Panc1 (cell line): ENCODE results near the gene TEDC1. TPM values are rescaled to one million over a fixed set of nuclear protein-coding genes. Genes with fewer than 3 reads are reported as not detected.

Experiments
- ATAC-seq: fragments of 200-7000 bp; cut with Tn5 transposase; 2 replicates; pipeline ENCODE4 v1.9.1; 2020; ENCODE audit warnings: mild to moderate bottlenecking, moderate library complexity
- BruUV-seq: library from RNA; stranded (reverse); fragments of 400-500 nt; replicated peaks from 2 replicates; lab custom pipeline; 2021; lab: Mats Ljungman, UMichigan
- CTCF ChIA-PET: fragments of 300-600 bp; sonication (Branson Sonifier 250); formaldehyde crosslinking; loops from one replicate; lab custom pipeline; 2022; ENCODE audit warnings: antibody characterized with exemption; lab: Charles Lee
- POLR2A ChIA-PET: fragments of 300-600 bp; sonication (Branson Sonifier 250); formaldehyde crosslinking; loops from one replicate; lab custom pipeline; 2022; ENCODE audit warnings: antibody characterized with exemption; lab: Charles Lee
- DNase-seq: peaks from one replicate; pipeline ENCODE4 v3.0.0-alpha.2; 2010; ENCODE audit warnings: low read depth, low spot score
- H3K27ac ChIP-seq: 2 replicates; pipeline ENCODE4 v1.5.1; 2011; ENCODE audit warnings: mild to moderate bottlenecking, low read length, inconsistent platforms
- H3K27me3 ChIP-seq: fragments of 200-500 bp; sonication (Bioruptor generic); 2 replicates; pipeline ENCODE4 v1.6.0; 2014; ENCODE audit warnings: low read length, inconsistent platforms; ENCODE audit not compliant: control insufficient read depth, insufficient read depth
- H3K36me3 ChIP-seq: fragments of 200-500 bp; sonication (Bioruptor generic); 2 replicates; pipeline ENCODE4 v1.5.1; 2014; ENCODE audit warnings: inconsistent platforms, mild to moderate bottlenecking, low read length, moderate library complexity; ENCODE audit not compliant: control insufficient read depth, insufficient read depth
- H3K4me1 ChIP-seq: 2 replicates; pipeline ENCODE4 v1.5.1; 2011; ENCODE audit warnings: inconsistent platforms, mild to moderate bottlenecking, low read length, moderate library complexity; ENCODE audit not compliant: control insufficient read depth, insufficient read depth
- H3K4me3 ChIP-seq, 2 experiments: 2 replicates each; pipeline ENCODE4 v1.5.1; 2011 to 2012; ENCODE audit warnings: low read depth in 2 of 2, low read length in 2 of 2, mild to moderate bottlenecking in 2 of 2, inconsistent platforms in 1 of 2, moderate library complexity in 1 of 2
- H3K9me3 ChIP-seq: fragments of 200-500 bp; sonication (Bioruptor generic); 2 replicates; pipeline ENCODE4 v1.5.1; 2014; ENCODE audit warnings: low read depth, mild to moderate bottlenecking, inconsistent platforms, low read length, moderate library complexity; ENCODE audit not compliant: control insufficient read depth, insufficient read depth
- POLR2AphosphoS5 ChIP-seq: IDR thresholded peaks from 2 replicates; pipeline ENCODE4 v1.6.1; 2012; ENCODE audit warnings: mild to moderate bottlenecking, low read depth, low read length, moderate library complexity
- SIN3A ChIP-seq: IDR thresholded peaks from 2 replicates; pipeline ENCODE4 v1.6.1; 2012; ENCODE audit warnings: low read depth, mild to moderate bottlenecking, low read length, moderate library complexity, borderline replicate concordance; ENCODE audit not compliant: insufficient read depth
- TCF7L2 ChIP-seq: IDR thresholded peaks from 2 replicates; pipeline ENCODE4 v1.6.1; 2011; ENCODE audit warnings: mild to moderate bottlenecking, low read depth, low read length, inconsistent platforms
- in situ Hi-C: cut with HindIII; loops from 2 replicates; pipeline ENCODE4 v1.10.0; 2016; ENCODE audit warnings: low sequenced_read_pairs, low pct_unique_long_range_greater_than_20kb
- intact Hi-C: fragments of 100-400 bp; cut with micrococcal nuclease; formaldehyde crosslinking; loops from one replicate; pipeline ENCODE4 v1.10.0; 2022; ENCODE audit not compliant: unreplicated experiment
- total RNA-seq: library from RNA; stranded (reverse); gene quantifications from one replicate; pipeline ENCODE4 v1.2.1, GENCODE V29; 2021; ENCODE audit not compliant: unreplicated experiment
- TF ChIP-seq, protein P1 (sequence below), 2 experiments: IDR thresholded peaks; 2 replicates each; pipeline ENCODE4 v1.6.1; 2011 to 2012; ENCODE audit warnings: low read depth in 2 of 2, control low read depth in 1 of 2, low read length in 1 of 2, mild to moderate bottlenecking in 1 of 2, moderate library complexity in 1 of 2; ENCODE audit not compliant: insufficient read depth in 1 of 2
- TF ChIP-seq, protein P2 (sequence below): fragments of 450-650 bp; IDR thresholded peaks from 2 replicates; pipeline ENCODE4 v1.5.1; 2017; ENCODE audit warnings: mild to moderate bottlenecking

Gene TEDC1
- total RNA-seq, 1 experiment from 2014 or later: 47.8 TPM

DNA sequence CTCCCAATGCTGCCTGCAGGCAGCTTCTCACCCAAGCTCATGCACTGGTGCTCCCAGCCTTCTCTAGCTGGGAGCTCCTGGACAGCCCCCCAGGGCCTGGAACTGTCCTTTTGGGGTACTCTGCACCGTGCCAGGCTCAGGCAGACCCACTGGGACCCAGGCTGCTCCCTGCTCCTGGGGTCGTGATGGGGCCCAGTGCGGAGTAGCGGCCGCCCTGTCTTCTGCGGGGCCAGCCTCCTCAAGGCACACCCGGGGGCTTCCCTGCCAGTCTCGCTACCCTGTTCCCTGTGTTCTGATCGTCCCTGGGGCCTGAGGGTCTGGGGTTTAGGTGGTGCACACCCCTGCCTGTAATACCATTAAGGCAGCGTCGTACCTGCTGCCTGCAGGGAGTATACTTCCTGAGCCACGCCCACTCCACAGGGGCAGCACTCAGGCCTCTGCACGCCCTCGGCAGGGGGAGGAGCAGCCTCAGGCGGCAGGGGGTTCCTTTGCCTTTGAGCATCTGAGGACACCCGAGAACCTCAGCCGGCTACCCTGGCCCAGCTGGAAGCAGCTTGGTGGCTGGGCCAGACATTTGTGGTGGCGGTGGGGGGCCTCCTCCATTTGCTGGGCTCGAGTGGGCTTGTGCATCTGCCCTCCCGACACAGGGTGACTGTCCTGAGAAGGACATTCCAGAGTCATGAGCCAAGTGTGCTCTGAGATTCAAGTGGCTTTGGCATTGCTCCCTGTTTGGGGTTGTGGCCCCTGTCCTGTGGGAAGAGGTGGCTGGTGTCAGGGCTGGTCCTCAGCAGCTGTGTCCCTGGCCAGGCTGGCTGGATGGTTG is 25.6 kb upstream of the TEDC1 start:
- Histone ChIP-seq H3K4me3 (no peak overlapping the region), H3K4me1 (peaks cover 18% of the 10 kb centered on the region), H3K27ac (no peak overlapping the region), H3K9me3 (no peaks in the 10 kb centered on the region), H3K27me3 (no peaks in the 10 kb centered on the region), H3K36me3 (no peaks in the 10 kb centered on the region)
- ATAC-seq: peak; percentile 36
- POLR2A ChIA-PET: no interaction called here
- DNase-seq: no peak
- CTCF ChIA-PET: no interaction called here
- in situ Hi-C loops (no loop called here), intact Hi-C loops (no loop called here)
- TF ChIP-seq SIN3A (no peak), TCF7L2 (no peak), POLR2AphosphoS5 (no peak)
- TF ChIP-seq, protein P1, sequence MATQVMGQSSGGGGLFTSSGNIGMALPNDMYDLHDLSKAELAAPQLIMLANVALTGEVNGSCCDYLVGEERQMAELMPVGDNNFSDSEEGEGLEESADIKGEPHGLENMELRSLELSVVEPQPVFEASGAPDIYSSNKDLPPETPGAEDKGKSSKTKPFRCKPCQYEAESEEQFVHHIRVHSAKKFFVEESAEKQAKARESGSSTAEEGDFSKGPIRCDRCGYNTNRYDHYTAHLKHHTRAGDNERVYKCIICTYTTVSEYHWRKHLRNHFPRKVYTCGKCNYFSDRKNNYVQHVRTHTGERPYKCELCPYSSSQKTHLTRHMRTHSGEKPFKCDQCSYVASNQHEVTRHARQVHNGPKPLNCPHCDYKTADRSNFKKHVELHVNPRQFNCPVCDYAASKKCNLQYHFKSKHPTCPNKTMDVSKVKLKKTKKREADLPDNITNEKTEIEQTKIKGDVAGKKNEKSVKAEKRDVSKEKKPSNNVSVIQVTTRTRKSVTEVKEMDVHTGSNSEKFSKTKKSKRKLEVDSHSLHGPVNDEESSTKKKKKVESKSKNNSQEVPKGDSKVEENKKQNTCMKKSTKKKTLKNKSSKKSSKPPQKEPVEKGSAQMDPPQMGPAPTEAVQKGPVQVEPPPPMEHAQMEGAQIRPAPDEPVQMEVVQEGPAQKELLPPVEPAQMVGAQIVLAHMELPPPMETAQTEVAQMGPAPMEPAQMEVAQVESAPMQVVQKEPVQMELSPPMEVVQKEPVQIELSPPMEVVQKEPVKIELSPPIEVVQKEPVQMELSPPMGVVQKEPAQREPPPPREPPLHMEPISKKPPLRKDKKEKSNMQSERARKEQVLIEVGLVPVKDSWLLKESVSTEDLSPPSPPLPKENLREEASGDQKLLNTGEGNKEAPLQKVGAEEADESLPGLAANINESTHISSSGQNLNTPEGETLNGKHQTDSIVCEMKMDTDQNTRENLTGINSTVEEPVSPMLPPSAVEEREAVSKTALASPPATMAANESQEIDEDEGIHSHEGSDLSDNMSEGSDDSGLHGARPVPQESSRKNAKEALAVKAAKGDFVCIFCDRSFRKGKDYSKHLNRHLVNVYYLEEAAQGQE (IDR thresholded peaks at IDR 0.05; ENCODE audit: insufficient read depth in 1 of 2, low read depth in 2 of 2, low read length in 1 of 2): no peak
- TF ChIP-seq, protein P2, sequence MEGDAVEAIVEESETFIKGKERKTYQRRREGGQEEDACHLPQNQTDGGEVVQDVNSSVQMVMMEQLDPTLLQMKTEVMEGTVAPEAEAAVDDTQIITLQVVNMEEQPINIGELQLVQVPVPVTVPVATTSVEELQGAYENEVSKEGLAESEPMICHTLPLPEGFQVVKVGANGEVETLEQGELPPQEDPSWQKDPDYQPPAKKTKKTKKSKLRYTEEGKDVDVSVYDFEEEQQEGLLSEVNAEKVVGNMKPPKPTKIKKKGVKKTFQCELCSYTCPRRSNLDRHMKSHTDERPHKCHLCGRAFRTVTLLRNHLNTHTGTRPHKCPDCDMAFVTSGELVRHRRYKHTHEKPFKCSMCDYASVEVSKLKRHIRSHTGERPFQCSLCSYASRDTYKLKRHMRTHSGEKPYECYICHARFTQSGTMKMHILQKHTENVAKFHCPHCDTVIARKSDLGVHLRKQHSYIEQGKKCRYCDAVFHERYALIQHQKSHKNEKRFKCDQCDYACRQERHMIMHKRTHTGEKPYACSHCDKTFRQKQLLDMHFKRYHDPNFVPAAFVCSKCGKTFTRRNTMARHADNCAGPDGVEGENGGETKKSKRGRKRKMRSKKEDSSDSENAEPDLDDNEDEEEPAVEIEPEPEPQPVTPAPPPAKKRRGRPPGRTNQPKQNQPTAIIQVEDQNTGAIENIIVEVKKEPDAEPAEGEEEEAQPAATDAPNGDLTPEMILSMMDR: no peak
- BruUV-seq: no TSS peak

DNA sequence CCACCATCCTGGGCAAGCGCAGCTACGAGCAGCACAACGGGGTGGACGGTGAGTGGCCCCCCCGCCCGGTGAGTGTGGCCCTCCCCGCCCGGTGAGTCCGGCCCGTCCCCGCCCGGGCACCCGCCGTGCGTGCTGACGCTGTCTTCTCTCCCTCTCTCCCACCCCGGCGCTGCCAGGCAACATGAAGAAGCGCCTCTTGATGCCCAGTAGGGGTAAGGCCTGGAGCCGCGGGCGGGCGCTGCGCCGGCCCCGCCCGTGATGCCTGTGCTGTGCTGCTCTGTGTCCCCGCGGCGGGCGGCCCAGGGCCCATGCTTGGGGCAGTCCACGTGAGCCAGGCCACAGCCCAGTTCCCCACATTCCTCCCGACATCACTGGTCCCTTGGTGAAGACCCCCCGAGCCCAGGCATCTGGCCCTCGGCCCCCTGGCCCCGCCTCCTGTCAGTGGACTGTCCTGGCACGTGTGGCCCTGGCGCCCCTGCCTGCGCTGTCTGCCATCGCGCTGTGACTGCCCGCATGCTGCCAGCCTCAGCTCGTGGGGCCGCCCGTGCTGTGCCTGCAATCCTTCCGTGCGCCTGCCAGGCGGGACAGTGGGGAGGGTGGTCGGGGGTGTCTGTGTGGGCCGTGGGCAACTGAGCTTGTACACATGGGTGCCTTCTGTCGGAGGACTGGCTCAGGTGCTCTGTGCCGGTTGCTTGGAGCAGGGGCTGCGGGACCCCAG is 24.4 kb upstream of the TEDC1 start:
- Histone ChIP-seq H3K4me3 (no peak overlapping the region), H3K9me3 (no peaks in the 10 kb centered on the region), H3K27me3 (no peaks in the 10 kb centered on the region), H3K27ac (no peak overlapping the region), H3K36me3 (no peaks in the 10 kb centered on the region), H3K4me1 (peaks cover 27% of the 10 kb centered on the region)
- ChIA-PET CTCF (no interaction called here), POLR2A (no interaction called here)
- intact Hi-C loops: no loop called here
- BruUV-seq: no TSS peak
- TF ChIP-seq POLR2AphosphoS5 (no peak), TCF7L2 (no peak), SIN3A (no peak)
- TF ChIP-seq, protein P2: no peak
- TF ChIP-seq, protein P1 (IDR thresholded peaks at IDR 0.05; ENCODE audit: insufficient read depth in 1 of 2, low read depth in 2 of 2, low read length in 1 of 2): no peak
- DNase-seq (no peak), ATAC-seq (no peak)
- in situ Hi-C loops: no loop called here
